EL (cell line): Measurements from ENCODE around the gene ZNF487.
"Not testable (repeated sequence)": the region's sequence is repeated elsewhere in the genome, so short reads cannot be mapped to it uniquely, and the experiment has no call there.

Experiments used
- DNase-seq: peaks from one replicate; pipeline ENCODE4 v3.0.0-alpha.2; 2016

Gene ZNF487

DNA sequence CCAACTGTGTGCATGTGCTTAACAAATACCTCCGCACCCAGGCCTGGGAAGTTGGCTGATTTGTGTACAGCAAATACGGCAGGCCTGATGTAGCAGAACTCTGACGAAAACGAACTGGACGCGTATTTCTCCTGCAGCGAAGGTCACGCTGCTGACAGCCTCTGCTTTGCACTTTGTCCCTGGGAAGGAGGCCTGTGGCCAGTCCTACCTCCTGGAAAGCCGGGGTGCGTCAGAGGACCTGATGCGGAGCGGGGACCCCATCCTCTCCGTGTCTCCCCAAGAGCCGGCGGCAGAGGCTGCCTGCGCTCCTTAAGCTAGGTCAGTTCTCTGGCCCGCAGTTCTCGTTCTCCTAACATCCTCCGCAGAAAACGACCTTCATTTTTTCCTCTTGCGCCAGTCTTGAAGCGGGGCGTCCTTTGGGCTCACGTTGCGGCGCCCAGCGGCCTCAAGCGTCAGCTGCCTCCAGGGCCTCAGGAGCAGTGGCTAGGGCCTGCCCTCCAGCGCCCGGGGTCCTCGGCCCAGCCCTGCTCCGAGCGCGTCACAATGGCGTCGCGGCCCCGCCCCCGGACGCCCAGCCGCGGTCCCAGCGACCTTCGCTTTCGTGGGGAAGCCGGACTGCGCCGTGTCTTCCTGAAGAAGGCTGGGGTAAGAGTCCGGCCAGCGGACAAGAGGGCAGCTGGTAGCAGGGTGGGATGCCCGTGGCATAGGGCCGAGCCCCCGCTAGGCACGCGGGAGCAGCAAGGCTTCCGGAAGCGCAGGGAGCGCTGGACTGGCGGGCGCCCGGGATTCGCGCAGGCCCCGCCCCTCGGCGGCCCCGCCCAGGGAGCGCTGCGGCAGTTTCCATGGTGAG is at the start of gene ZNF487:
ZNF487 (plus strand) TSS at position 821 of the 850 bp plus-strand sequence. CDS start 38,703 bp downstream, outside the sequence.
- peak; percentile 86 for DNase-seq

DNA sequence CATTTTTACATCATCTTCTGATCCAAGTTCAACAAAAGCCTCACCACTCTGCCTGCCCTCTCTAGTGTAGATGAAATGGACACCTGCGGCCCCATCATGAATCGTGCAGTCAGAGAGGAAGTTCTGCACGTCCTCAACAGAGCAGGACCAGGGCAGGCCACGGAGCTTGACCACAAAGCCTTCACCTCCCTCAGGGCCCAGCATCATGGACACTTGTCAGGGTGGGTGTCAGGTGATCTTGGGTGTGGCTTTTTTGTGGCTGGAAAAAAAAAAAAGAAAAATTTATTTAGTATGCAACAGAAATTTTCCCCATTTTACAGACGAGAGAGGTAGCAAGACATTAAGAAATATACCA is 49.3 kb upstream of the ZNF487 start:
- no peak for DNase-seq

DNA sequence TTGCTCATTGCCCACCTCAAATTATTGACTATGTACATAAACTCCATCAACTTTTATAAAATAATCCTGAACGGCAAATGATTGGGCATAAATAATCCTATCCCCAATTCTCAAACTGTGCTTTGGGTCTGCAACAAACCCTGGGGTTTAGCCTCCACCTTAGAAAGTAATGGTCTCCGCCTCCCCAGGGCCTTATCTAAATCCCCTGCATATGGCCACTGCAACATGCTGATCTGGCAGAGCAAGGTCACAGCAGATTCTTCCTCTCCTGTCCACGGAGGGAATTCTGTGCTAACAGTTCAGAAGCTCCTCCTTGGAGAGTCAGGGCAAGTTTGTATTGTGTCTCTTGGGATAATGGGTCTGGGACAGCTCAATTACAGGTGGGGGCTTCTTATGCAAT is 47.0 kb upstream of the ZNF487 start:
- no peak for DNase-seq

DNA sequence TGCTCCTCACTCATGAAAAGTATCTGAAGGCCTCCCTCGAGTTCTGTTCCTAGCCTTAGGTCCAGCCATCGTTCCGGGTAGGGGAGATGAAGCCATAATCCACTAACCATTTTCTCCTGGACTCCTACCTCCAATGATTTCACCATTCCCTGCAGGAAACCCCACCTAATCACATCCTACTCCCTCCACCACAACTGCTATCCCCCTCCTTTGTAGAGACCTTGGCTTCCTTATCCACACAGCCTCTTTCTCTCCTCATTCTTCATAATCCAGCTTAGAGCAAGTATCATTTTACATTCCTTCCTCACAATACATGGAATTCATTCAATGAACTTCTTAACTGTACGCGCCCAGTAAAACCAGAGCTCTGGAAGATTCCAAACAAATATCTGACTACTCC is 46.6 kb upstream of the ZNF487 start:
- DNase-seq = no peak

DNA sequence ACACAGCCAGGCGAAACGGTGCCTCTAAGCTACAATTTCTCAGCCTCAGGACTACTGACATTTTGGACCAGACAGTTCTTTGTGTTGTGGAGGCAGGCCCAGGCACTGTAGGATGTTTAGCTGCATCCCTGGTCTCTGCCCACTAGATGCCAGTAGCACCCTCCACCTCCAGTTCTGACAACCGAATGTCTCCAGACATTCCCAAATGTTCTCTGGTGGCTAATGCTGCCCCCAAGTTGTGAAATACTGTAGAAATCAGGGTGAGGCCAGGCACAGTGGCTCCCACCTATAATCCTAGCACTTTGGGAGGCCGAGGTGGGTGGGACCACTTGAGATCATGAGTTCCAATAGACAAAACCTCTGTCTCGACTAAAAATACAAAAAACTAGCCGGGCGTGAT is 46.2 kb upstream of the ZNF487 start:
- DNase-seq = peak; percentile 55

DNA sequence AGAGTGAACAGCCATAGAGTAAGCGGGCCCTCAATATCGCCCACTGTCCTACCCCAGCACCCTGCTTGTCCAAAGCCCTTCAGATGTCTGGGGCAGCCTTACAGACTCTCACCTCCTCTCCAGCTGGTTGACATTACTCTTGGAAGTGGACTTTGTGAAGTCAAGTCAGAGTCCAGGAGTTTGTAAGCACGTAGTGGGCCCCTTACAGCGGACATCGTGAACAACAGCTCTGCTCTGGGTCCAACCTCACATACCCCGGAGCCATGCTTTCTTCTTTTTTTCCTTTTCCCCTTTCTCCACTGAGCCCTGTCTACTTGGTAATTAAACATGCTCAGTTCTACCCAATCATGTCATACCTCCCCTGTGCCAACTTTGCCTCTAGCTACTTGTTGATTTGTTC is 45.4 kb upstream of the ZNF487 start:
- DNase-seq = no peak

DNA sequence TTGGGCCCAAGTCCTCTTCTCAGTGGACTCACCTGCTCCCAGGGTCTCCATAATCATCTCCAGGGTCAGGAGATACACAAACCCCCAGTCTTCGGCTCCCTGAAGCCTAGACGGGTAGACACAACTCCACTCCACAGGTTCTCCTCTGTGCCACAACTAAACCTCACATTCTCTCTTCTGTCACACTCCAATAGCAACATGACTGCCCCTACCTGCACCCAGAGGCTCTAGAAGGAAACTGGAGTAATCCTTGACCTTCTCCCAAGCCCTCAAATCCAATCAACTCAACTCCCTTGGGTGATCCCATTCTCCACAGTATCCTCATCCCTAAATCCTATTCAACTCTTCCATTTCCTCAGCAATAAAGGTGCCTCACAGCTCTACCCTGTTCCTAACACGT is 44.2 kb upstream of the ZNF487 start:
- no peak for DNase-seq

DNA sequence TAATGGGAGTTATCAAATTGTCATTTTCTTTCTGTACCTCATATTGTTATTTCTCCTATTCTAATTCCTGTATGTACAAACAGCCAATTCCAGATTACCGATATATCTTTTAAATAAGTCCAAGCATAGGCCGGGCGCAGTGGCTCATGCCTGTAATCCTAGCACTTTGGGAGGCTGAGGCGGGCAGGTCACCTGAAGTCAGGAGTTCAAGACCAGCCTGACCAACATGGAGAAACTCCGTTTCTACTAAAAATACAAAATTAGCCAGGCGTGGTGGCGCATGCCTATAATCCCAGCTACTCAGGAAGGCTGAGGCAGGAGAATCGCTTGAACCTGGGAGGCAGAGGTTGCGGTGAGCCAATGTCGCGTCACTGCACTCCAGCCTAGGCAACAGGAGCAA is 43.7 kb upstream of the ZNF487 start:
- DNase-seq = not testable (repeated sequence)

DNA sequence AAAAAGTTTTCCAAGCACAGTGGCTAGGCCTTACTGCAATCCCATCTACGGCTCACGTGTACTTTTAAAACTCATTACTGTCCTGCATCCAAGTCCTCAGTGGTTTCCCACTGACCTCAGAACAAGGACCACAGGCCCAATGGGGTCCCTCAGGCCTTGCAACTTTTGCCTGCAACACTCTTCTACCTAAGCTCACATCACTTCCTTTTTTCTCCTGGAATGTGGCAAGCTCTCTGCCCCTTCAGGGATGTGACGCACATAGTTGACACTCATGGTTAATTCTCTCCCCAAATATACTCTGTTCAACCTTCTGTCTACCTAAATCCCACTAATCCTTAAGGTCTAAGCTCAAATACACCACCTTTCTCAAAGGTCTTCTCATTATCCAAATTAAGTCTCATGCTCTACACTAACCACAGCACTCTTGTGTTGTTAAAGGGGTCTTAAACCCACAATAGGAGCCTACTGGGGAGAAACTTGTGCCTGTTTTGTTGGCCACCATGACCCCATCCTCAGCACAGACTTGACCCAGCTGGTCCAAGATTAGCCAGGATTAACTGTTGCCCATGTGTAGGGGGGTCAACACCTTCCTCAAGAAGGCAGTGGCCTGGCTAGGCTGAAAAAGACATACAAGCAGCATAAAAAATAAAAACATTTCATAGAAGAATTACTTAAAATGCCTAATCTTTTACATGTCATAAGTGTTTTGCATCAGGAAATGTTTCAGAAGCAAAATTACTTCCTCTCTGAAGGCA is 43.1 kb upstream of the ZNF487 start:
- no peak for DNase-seq

DNA sequence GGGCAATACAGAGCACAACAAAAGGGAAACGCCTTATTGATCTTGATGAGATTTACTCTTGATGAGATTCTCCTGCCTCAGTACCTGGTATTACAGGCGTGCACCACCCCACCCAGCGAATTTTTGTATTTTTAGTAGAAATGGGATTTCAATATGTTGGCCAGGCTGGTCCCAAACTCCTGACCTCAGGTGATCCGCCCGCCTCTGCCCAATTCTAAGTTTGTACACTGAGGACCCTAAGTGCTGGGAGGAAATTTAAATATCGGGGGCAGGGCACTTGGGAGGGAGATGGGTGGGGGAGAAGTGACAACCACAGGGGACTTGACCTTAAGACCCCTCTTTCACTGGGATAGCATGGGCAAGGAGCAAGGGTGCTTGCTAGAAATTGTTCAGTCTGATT is 42.0 kb upstream of the ZNF487 start:
- no peak for DNase-seq

DNA sequence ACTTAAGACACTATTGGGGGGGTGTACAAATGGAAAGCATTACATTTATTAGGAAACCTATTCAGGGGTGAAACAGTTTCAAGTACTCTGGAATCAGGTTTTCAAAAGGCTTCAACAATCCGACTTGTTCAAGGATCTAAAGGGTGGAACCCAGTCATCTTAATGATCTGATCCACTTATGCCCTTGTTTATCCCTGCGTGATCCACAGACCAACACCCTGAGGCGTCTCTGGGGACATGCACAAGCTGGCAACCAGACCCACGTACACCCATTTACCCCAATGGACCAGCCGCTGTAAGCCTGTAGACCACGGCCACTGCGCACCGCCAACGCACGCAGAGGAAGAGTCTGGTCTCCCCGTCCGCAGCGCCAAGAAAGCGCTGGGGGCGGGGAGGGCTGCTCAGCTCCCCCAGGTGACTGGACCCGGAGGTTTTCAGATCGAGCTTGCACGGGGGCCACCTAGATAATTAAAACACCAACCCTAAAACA is 41.3 kb upstream of the ZNF487 start:
- peak; percentile 38 for DNase-seq

DNA sequence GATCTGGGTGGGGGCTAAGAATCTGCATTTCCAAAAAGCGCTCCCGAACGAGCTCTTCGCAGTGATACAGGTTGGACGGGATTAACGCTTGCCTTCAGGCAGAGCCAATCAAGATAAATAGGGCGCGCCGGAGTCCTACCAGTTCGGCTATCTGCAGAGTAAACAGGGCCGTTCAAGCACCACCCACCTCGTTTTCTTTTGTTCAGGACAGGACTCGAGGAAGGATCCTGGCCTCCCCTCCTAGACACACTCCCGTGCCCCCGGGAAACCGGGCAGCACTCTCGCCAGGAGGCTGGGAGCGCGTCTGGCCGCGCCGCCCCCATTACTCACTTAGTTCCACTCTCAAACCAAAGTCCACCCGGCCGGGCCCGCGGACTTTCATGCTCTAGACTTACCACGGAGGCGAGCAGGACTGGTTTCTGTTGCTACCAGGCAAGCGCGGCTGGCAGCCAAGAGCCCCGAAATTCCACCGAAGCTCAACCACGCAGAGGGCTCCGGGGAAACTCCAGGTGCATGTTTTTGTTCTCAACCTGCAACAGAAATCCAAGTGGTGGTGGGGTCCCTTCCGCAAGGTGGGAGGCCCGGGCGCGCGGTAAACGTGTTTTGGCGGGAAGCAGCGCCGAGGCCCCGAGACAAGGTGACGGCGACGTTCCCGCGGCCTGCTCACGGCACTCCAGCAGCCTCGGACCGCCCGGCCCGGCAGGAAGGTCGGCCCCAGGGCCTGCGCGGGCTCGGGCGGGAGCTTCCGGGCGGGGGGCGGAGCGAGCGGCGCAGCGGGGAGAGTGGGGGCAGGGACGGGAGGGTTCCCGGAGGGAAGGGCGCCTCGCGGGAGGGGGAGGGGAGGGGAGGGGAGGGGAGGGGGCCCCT is 40.6 kb upstream of the ZNF487 start:
- peak; percentile 75 for DNase-seq

DNA sequence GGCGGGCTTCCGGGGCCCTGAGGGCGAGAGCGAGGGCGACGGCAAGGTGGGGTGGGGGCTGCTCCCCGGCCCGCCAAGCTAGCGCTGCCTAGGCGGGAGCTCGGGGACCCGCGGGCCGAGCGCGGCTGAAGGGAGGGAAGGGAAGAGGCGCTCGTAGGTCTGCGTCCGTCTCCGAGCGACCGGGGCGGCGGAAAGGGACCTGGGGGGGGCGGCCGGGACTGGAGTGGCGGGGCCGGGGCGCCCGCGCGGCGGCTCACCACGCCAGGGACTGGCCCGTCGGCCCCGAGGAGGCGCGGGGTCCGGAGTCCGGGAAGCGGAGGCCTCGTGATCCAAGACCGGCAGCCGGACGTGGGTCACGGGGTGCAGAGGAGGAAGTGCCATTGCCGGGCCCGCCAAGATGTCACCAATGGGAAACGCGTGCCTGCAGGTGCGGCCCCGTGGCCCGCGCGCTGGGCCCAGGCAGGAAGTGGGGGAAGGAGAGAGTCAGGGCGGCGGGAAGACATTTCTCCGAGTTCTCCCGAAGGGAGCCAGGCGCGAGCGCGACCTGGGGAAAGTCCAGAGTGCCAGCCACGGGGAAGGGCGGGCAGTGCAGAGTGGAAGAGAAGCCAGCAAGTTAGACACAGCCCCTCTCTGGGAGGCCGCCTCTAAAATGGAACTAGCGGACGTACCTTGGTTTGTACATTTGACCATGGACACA is 39.8 kb upstream of the ZNF487 start:
- peak; percentile 94 for DNase-seq

DNA sequence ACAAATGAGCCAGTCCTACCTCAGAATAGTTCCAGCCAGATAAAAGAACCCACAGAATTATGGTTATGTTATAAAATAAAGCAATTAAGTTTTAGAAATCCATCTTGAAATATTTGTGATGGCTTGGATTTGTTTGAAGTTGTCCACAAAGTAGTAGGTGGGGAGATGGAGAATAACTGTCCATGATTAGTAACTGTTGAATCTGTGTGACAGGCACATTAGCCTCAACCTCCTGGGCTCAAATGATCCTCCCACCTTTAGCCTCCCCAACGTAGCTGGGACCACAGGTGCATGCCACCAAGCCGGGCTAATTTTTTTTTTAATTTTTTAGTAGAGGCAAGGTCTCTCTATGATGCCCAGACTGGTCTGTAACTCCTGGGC is 38.0 kb upstream of the ZNF487 start:
- no peak for DNase-seq

DNA sequence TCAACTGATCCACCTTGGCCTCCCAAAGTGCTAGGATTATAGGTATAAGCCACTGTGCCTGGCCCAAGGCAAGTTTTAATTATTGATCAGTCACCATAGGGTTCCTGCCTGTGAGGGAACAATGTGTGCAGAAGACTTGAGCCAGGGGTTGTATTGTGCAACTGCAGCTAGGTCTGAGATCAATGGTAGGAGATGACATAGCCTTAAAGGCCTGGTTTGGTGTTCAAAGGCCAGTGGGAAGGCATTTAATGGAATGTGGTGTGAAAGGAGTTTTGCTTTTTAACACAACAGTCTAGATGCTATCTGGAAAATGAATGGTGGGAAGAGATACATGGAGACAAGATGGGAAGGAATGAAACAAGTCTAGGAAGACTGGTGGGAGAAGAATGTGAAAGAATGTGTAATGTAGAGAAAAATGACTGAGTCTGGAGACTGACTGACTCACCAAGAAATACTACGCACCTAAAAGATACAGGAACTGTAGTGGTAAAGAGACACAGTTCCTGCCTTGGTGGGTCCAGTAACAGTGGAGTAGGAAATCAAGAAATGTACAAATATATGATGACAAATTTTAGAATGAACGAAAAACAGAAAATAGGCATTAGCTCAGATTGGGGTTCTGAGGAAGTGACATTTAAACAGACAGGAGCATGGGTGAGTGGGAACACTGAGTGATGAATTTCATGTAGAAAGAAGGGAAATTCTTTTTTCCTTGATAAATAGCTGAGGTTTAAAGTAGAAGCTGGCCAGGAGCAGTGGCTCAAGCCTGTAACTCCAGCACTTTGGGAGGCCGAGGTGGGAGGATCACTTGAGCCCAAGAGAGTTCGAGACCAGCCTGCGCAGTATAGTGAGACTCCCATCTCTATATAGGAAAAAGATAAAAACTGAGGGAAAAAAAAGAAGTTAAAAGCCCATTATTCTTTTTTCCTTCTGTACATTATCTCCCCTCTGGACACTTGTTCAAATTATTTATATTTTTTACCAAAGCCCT is 37.3 kb upstream of the ZNF487 start:
- peak; percentile 70 for DNase-seq

DNA sequence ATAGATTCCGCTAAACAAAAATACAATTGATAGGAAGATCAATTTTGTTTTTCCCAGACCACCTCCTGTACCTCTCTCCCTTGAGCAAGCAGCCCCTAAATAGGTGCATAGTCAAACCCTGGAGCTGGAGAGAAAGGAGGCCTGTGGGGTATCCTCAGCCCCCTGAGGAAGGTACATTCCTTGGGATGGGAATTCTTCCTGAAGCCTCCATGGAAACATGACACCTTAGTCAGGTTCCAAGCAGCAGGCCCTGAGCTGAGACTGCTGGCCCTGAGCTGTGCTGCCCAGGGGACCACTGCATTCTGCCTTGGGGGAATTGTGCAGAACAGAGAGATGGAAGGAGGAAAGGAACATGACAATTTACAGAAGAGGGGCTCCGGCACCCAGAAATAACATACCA is 35.3 kb upstream of the ZNF487 start:
- DNase-seq = no peak

DNA sequence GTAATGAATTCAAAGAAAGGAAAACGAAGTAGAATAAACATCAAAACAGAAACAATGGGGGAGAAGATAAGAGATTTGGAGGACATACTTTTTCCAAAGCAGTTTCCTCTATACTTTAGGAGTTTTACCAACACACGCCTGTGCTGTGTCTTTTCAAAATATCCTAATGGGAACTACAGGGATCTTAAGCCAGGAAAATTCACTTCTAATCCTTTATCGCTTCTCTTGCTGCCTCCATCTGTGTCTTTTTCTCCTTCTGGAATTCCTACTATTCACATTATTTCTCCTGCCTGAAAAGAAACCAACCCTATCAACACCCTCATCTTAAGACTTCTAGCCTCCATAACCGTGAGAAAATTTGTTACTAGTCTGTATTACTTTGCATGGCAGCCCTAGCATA is 34.7 kb upstream of the ZNF487 start:
- DNase-seq = no peak

DNA sequence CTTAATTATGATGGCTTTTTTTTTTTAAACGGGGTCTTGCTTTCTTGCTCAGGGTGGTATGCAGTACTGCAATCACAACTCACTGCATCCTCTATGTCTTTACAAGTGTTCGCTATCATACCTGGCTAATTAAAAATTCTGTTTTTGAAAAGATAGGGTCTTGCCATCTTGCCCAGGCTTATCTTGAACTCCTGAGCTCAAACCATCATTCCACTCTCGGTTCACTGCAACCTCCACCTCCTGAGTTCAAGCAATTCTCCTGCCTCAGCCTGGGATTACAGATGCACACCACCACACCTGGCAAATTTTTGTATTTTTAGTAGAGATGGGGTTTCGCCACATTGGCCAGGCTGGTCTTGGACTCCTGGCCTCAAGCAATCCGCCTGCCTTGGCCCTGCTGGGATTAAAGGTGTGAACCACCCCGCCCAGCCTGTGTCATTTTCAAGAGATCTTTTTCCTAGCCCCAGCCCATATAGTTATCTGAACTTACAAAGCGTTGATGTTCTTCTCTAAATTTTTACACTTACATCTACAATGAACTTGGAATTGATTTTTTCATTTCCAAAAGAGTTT is 33.9 kb upstream of the ZNF487 start:
- DNase-seq = no peak

DNA sequence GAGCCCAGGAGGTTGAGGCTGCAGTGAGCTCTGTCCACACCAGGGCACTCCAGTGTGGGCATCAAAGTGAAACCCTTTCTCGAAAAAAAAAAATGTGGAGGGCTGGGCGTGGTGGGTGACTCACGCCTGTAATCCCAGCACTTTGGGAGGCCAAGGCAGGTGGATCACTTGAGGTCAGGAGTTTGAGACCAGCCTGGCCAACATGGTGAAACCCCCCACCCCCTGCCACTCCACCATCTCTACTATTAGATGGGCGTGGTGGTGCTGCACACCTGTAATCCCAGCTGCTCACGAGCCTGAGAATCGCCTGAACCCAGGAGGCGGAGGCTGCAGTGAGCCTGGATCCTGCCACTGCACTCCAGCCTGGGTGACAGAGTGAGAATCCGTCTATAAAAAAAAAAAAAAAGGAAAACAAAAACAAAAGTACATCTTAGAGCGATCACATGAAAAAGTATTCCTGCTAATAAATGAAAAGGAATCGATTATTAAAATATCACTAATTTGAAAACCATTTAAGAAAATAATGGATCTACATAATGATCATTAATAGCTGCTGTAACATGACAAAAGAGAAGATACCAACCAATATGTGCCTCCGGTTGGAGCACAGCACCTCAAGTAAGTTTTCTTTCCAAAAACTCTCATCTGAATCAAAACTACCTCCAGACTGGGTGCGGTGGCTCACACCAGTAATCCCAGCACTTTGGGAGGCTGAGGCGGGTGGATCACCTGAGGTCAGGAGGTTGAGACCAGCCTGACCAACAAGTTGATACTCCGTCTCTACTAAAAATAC is 32.8 kb upstream of the ZNF487 start:
- DNase-seq = peak; percentile 40

DNA sequence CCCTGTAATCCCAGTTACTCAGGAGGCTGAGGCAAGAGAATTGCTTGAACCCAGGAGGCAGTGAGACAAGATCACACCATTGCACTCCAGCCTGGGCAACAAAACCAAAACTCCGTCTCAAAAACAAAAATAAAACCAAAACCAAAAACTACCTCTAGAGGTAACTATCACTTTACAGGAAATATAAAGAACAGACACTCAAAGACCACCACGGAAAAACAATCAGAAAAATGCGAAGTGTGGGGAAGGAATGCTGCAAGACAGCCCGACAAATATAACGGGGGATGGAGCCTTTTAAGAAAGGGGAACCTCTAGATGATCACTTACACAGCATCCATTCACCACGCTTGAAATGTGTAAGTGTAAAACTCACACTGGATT is 32.2 kb upstream of the ZNF487 start:
- no peak for DNase-seq
